ENCODE results near the gene SMCR8.
"Not testable (repeated sequence)": the region's sequence is repeated elsewhere in the genome, so short reads cannot be mapped to it uniquely, and the experiment has no call there.

SMCR8 gene

GRCh38 chr17:18318117-18318516 lies 3.0 kb downstream of the SMCR8 start:
- no peak for DNase-seq

- no peak for DNase-seq
Observed at GRCh38 chr17:18318771-18319450, 3.8 kb downstream of the SMCR8 start.

- peak in 1 of 2 donors; percentile 20 for DNase-seq
Observed at GRCh38 chr17:18319604-18320256, 4.6 kb downstream of the SMCR8 start.

- no peak for DNase-seq
Observed at GRCh38 chr17:18320301-18320700, 5.2 kb downstream of the SMCR8 start.

- no peak for DNase-seq
Observed at GRCh38 chr17:18321309-18321708, 6.2 kb downstream of the SMCR8 start.

GRCh38 chr17:18322522-18322921 lies 7.4 kb downstream of the SMCR8 start:
- no peak for DNase-seq

GRCh38 chr17:18323007-18323406 lies 7.9 kb downstream of the SMCR8 start:
- DNase-seq = no peak

GRCh38 chr17:18323507-18324139 lies 8.5 kb downstream of the SMCR8 start:
- DNase-seq = no peak

GRCh38 chr17:18324140-18325050 lies 9.3 kb downstream of the SMCR8 start:
- DNase-seq = no peak

- no peak for DNase-seq
Observed at GRCh38 chr17:18326039-18326438, 10.9 kb downstream of the SMCR8 start.

GRCh38 chr17:18326572-18326971 lies 11.5 kb downstream of the SMCR8 start:
- no peak for DNase-seq

- no peak for DNase-seq
Observed at GRCh38 chr17:18327093-18327492, 12.0 kb downstream of the SMCR8 start.

- DNase-seq = no peak
Observed at GRCh38 chr17:18327556-18327955, 12.5 kb downstream of the SMCR8 start.

GRCh38 chr17:18328643-18329204 lies 13.6 kb downstream of the SMCR8 start:
- DNase-seq = no peak

GRCh38 chr17:18331879-18332278 lies 16.8 kb downstream of the SMCR8 start:
- peak in 1 of 2 donors; percentile 25 for DNase-seq

- no peak for DNase-seq
Observed at GRCh38 chr17:18332909-18333489, 17.9 kb downstream of the SMCR8 start.

GRCh38 chr17:18338158-18338557 lies 23.1 kb downstream of the SMCR8 start:
- not testable (repeated sequence) for DNase-seq

- DNase-seq = no peak
Observed at GRCh38 chr17:18339933-18340332, 24.8 kb downstream of the SMCR8 start.

GRCh38 chr17:18344021-18344420 lies 28.9 kb downstream of the SMCR8 start:
- DNase-seq = no peak

GRCh38 chr17:18353541-18353940 lies 38.4 kb downstream of the SMCR8 start:
- no peak for DNase-seq

GRCh38 chr17:18356624-18357023 lies 41.5 kb downstream of the SMCR8 start:
- DNase-seq = peak in 1 of 2 donors; percentile 25

- DNase-seq = no peak
Observed at GRCh38 chr17:18360518-18360917, 45.4 kb downstream of the SMCR8 start.
